Stimulated activated CD8-positive, alpha-beta memory T cell treated with anti-CD3 and anti-CD28 coated beads, Interleukin-7, amount 100 ng/mL, for 4 hours (primary cell): Measurements from ENCODE around the gene NEK1.
"Not testable (repeated sequence)": the region's sequence is repeated elsewhere in the genome, so short reads cannot be mapped to it uniquely, and the experiment has no call there.

Experiments used
- DNase-seq, 2 donors: peaks; one replicate each; pipeline ENCODE4 v3.0.0-alpha.2; 2020; ENCODE audit warnings: low read depth in 2 of 2

NEK1 gene

GRCh38 chr4:169603312-169603711, 9.1 kb downstream of the NEK1 start:
- no peak for DNase-seq

GRCh38 chr4:169601016-169601771, 11.2 kb downstream of the NEK1 start:
- no peak for DNase-seq

- no peak for DNase-seq
These were observed 17.7 kb downstream of the NEK1 start for GRCh38 chr4:169594560-169595195.

- DNase-seq, result no peak
These were observed 19.3 kb downstream of the NEK1 start for GRCh38 chr4:169593050-169593560.

GRCh38 chr4:169583563-169583962, 28.8 kb downstream of the NEK1 start:
- no peak for DNase-seq

- no peak for DNase-seq
These were observed 29.7 kb downstream of the NEK1 start for GRCh38 chr4:169582706-169583105.

- DNase-seq, result no peak
These were observed 30.2 kb downstream of the NEK1 start for GRCh38 chr4:169582203-169582602.

GRCh38 chr4:169573889-169574288, 38.5 kb downstream of the NEK1 start:
- no peak for DNase-seq

GRCh38 chr4:169571435-169571834, 40.9 kb downstream of the NEK1 start:
- DNase-seq, result no peak

GRCh38 chr4:169571012-169571411, 41.4 kb downstream of the NEK1 start:
- not testable (repeated sequence) for DNase-seq

- not testable (repeated sequence) for DNase-seq
These were observed 42.1 kb downstream of the NEK1 start for GRCh38 chr4:169570266-169570665.

- not testable (repeated sequence) for DNase-seq
These were observed 43.2 kb downstream of the NEK1 start for GRCh38 chr4:169569188-169569587.

GRCh38 chr4:169567916-169568315, 44.5 kb downstream of the NEK1 start:
- DNase-seq, result no peak

- DNase-seq, result no peak
These were observed 46.2 kb downstream of the NEK1 start for GRCh38 chr4:169566021-169566818.

- DNase-seq, result no peak
These were observed 46.8 kb downstream of the NEK1 start for GRCh38 chr4:169565606-169566005.

- no peak for DNase-seq
These were observed 55.2 kb downstream of the NEK1 start for GRCh38 chr4:169557061-169557636.

GRCh38 chr4:169546548-169546947, 65.8 kb downstream of the NEK1 start:
- DNase-seq, result not testable (repeated sequence)

GRCh38 chr4:169540774-169541173, 71.6 kb downstream of the NEK1 start:
- no peak for DNase-seq

- DNase-seq, result no peak
These were observed 82.3 kb downstream of the NEK1 start for GRCh38 chr4:169530048-169530447.

GRCh38 chr4:169523796-169524195, 88.6 kb downstream of the NEK1 start:
- no peak for DNase-seq

GRCh38 chr4:169510617-169511016, 101.8 kb downstream of the NEK1 start:
- no peak for DNase-seq

- DNase-seq, result no peak
These were observed 105.5 kb downstream of the NEK1 start for GRCh38 chr4:169506903-169507302.
